Kidney (tissue), 14 donors: ENCODE results near the gene ZDHHC11. TPM values are rescaled to one million over a fixed set of nuclear protein-coding genes. Genes with fewer than 3 reads are reported as not detected.

Source experiments
- DNase-seq, 5 donors: peaks; one replicate each; pipeline ENCODE4 v3.0.0-alpha.2; 2013 to 2020
- FAIRE-seq: peaks from 2 replicates; lab custom pipeline; 2012; peaks lifted over from hg19 to GRCh38; lab: Jason Lieb, UNC
- H3K27ac ChIP-seq, 2 donors: one replicate each; pipeline ENCODE4 v1.7.0; 2013; ENCODE audit warnings: low read depth in 2 of 2, low read length in 2 of 2, inconsistent platforms in 1 of 2
- H3K27me3 ChIP-seq: one replicate; pipeline ENCODE4 v1.7.1; 2013; ENCODE audit warnings: low read length, inconsistent platforms; ENCODE audit not compliant: control insufficient read depth, insufficient read depth
- H3K36me3 ChIP-seq, 3 donors: one replicate each; pipeline versions ENCODE4 v1.7.0 to v1.7.1; 2013; ENCODE audit warnings: low read length in 3 of 3, control low read depth in 1 of 3, inconsistent platforms in 1 of 3; ENCODE audit not compliant: insufficient read depth in 3 of 3, control insufficient read depth in 2 of 3
- H3K4me1 ChIP-seq, 3 donors: one replicate each; pipeline versions ENCODE4 v1.7.0 to v1.7.1; 2013; ENCODE audit warnings: low read length in 3 of 3, inconsistent platforms in 1 of 3, low read depth in 1 of 3; ENCODE audit not compliant: control insufficient read depth in 2 of 3, insufficient read depth in 2 of 3
- H3K4me3 ChIP-seq, 3 donors: one replicate each; pipeline versions ENCODE4 v1.7.0 to v1.8.1; 2013; ENCODE audit warnings: low read length in 3 of 3, control low read depth in 1 of 3, inconsistent platforms in 1 of 3
- H3K9ac ChIP-seq, 3 donors: one replicate each; pipeline versions ENCODE4 v1.7.0 to v1.7.1; 2013; ENCODE audit warnings: low read length in 3 of 3, control low read depth in 1 of 3, inconsistent platforms in 1 of 3
- H3K9me3 ChIP-seq, 3 donors: one replicate each; pipeline versions ENCODE4 v1.7.0 to v1.7.1; 2013; ENCODE audit warnings: low read length in 3 of 3, control low read depth in 1 of 3, inconsistent platforms in 1 of 3; ENCODE audit not compliant: control insufficient read depth in 2 of 3, insufficient read depth in 1 of 3
- CTCF ChIP-seq: IDR thresholded peaks from 3 replicates; pipeline ENCODE4 v1.5.1; 2012; ENCODE audit warnings: mild to moderate bottlenecking, moderate library complexity, borderline replicate concordance; ENCODE audit not compliant: insufficient read depth; ENCODE audit errors: extremely low read depth
- intact Hi-C: fragments of 100-400 bp; cut with DNase I; formaldehyde crosslinking; loops from one replicate; pipeline ENCODE4 v1.11.1; 2022
- polyA plus RNA-seq: library from polyadenylated mRNA; stranded (reverse); fragments of 350-450 nt; fragmentation: Illumina TruSeq; extraction: RNeasy Lipid Tissue Mini Kit (QIAGEN cat#74804); gene quantifications from one replicate; pipeline ENCODE4 v1.2.3, GENCODE V29; 2014; ENCODE audit warnings: low read depth, low replicate concordance; ENCODE audit not compliant: insufficient read depth
- total RNA-seq: library from RNA; stranded (reverse); fragmentation: NEBNext Ultra II Directional; extraction: Animal tissue kit (Norgen Biotek cat#: 25700); gene quantifications from one replicate; pipeline ENCODE4 v1.2.1, GENCODE V29; 2021
- donor health status: control.
- donor health status: control.
- donor health status: control.
- donor health status: control.
- donor health status: control.
- donor health status: DM: yes; HTN: yes; CAD: no.
- donor health status: Normal renal cell carcinoma (clear cell type).

ZDHHC11 gene
- total and polyA plus RNA-seq, 2 donors from 2014 or later = 1.6 to 10.1 TPM

DNA sequence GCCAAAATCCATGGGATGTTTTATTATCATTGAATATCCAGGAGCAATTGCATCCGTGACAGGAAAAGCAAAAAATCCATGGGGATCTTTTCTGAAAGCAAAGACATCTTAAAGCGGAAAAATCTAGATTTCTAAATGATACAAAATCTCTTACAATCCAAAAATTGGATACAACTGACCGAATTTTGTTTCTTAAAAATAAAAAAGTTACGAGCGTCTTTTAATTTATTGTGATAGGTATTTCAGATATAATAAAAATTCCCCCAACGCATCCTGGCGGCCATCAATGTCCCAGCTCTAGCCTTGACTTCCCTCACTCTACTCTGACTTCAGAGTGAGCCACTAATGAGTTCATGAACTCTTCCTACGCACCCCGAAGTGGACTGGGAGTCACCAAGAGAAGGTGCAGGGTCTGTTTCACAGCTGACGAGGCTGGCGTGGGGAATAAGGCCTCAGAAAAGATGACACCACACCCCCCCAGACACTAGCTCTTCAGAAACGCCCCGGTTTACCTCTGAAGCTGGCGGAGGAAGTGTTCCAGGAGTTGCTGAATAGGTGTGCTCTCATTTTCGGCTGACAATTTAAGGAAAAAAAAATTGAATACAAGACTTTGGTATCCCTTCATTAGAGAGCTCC is 38.4 kb upstream of the ZDHHC11 start:
- FAIRE-seq = no peak
- H3K36me3 ChIP-seq = peaks cover 5 to 58% (median 31%) of the 10 kb centered on the region in 3 donors
- no peak for TF ChIP-seq CTCF
- no peak overlapping the region for H3K4me3 ChIP-seq
- H3K4me1 ChIP-seq = peaks cover 0 to 20% (median 4%) of the 10 kb centered on the region in 3 donors
- no peak overlapping the region for H3K27ac ChIP-seq
- no peaks in the 10 kb centered on the region for H3K9me3 ChIP-seq
- no peak for DNase-seq
- H3K27me3 ChIP-seq = no peaks in the 10 kb centered on the region
- no peak overlapping the region for H3K9ac ChIP-seq
- intact Hi-C loops = no loop called here

GRCh38 chr5:888638-889035 is 37.9 kb upstream of the ZDHHC11 start:
- DNase-seq (no peak), FAIRE-seq (no peak)
- peaks cover 7 to 63% (median 35%) of the 10 kb centered on the region in 3 donors for H3K36me3 ChIP-seq
- TF ChIP-seq CTCF = no peak
- H3K27ac ChIP-seq = no peak overlapping the region
- H3K27me3 ChIP-seq = no peaks in the 10 kb centered on the region
- peaks cover 0 to 20% (median 4%) of the 10 kb centered on the region in 3 donors for H3K4me1 ChIP-seq
- intact Hi-C loops = no loop called here
- H3K4me3 ChIP-seq = no peak overlapping the region
- H3K9ac ChIP-seq = no peak overlapping the region
- H3K9me3 ChIP-seq = no peaks in the 10 kb centered on the region

DNA sequence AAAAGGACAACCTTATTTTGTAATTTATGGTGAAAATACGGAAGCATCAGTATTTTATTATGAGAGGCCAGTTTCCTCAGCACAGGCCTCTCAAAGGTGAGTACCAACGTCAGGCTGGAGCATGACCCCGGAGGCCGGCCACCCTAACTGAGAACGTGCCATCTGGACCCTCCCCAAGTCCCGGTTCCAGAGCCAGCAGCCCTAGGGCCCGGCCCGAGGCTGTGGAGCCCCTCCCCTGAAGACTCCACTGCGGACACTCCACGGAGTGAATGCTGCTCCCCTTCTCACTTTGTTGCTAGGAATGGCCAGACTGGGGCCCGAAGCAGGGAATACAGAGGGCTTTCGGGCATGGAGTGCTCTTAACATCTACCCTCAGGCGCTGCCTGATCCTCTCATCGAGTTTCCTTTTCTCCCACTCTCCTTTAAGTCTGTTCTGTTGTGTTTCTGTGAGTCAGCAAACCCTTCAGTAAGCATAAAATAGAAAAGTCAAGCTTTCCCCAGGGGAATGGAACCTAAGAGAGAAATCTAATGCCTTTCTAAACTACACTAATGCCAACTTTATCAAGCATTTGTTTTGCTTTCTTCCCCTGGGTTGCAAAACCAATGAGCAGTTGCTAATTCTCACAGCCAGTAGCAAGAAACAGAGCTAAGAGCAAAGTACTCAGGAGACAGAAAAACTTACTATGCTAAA is 37.3 kb upstream of the ZDHHC11 start:
- Histone ChIP-seq H3K9ac (no peak overlapping the region), H3K4me3 (no peak overlapping the region), H3K36me3 (peaks cover 7 to 69% (median 39%) of the 10 kb centered on the region in 3 donors), H3K9me3 (no peaks in the 10 kb centered on the region), H3K4me1 (peaks cover 0 to 17% (median 4%) of the 10 kb centered on the region in 3 donors), H3K27ac (no peak overlapping the region), H3K27me3 (no peaks in the 10 kb centered on the region)
- TF ChIP-seq CTCF = no peak
- DNase-seq (no peak), FAIRE-seq (no peak)
- intact Hi-C loops = no loop called here
